HEK293T (cell line): ENCODE results near the gene SLX4IP.

ENCODE experiments used
- CTCF ChIA-PET: fragments of 350-600 bp; formaldehyde crosslinking; extraction: SDS; loops from one replicate; lab custom pipeline; 2021; ENCODE audit warnings: antibody characterized with exemption, inconsistent platforms; lab: Yijun Ruan, JAX
- POLR2A ChIA-PET: fragments of 350-600 bp; formaldehyde crosslinking; extraction: SDS; loops from one replicate; lab custom pipeline; 2020; ENCODE audit warnings: antibody characterized with exemption, inconsistent platforms; lab: Yijun Ruan, JAX
- DNase-seq: peaks from one replicate; pipeline ENCODE4 v3.0.0; 2012; ENCODE audit warnings: mixed read lengths; ENCODE audit errors: extremely low spot score
- ARNT ChIP-seq: fragments of 450-650 bp; IDR thresholded peaks from 2 replicates; pipeline ENCODE4 v1.6.1; 2017; ENCODE audit warnings: mild to moderate bottlenecking
- BHLHE40 ChIP-seq: fragments of 450-650 bp; IDR thresholded peaks from 2 replicates; pipeline ENCODE4 v1.6.1; 2016; ENCODE audit warnings: mild to moderate bottlenecking, moderate library complexity, borderline replicate concordance
- CTBP1 ChIP-seq: fragments of 450-650 bp; IDR thresholded peaks from 2 replicates; pipeline ENCODE4 v1.6.1; 2016; ENCODE audit warnings: borderline replicate concordance
- ELF4 ChIP-seq: fragments of 450-650 bp; IDR thresholded peaks from 2 replicates; pipeline ENCODE4 v1.6.1; 2017; ENCODE audit warnings: antibody characterized with exemption
- FOXA1 ChIP-seq: fragments of 450-650 bp; IDR thresholded peaks from 2 replicates; pipeline ENCODE4 v1.6.1; 2016; ENCODE audit warnings: mild to moderate bottlenecking
- FOXK2 ChIP-seq: fragments of 450-650 bp; IDR thresholded peaks from 2 replicates; pipeline ENCODE4 v1.6.1; 2016; ENCODE audit warnings: mild to moderate bottlenecking
- FOXM1 ChIP-seq: fragments of 450-650 bp; IDR thresholded peaks from 2 replicates; pipeline ENCODE4 v1.6.1; 2017; ENCODE audit warnings: mild to moderate bottlenecking, borderline replicate concordance
- HDGF ChIP-seq: fragments of 450-650 bp; IDR thresholded peaks from 2 replicates; pipeline ENCODE4 v1.6.1; 2017; ENCODE audit warnings: antibody characterized with exemption, borderline replicate concordance
- L3MBTL2 ChIP-seq: fragments of 450-650 bp; conservative IDR thresholded peaks from 2 replicates; pipeline ENCODE4 v1.6.1; 2016; ENCODE audit warnings: mild to moderate bottlenecking
- LEF1 ChIP-seq: fragments of 450-650 bp; IDR thresholded peaks from 2 replicates; pipeline ENCODE4 v1.6.1; 2017; ENCODE audit warnings: mild to moderate bottlenecking, borderline replicate concordance
- NFRKB ChIP-seq: fragments of 450-650 bp; IDR thresholded peaks from 2 replicates; pipeline ENCODE4 v1.6.1; 2016; ENCODE audit warnings: mild to moderate bottlenecking, moderate library complexity
- SP1 ChIP-seq: fragments of 450-650 bp; IDR thresholded peaks from 2 replicates; pipeline ENCODE4 v1.6.1; 2017
- SUZ12 ChIP-seq: fragments of 450-650 bp; IDR thresholded peaks from 2 replicates; pipeline ENCODE4 v1.6.1; 2016; ENCODE audit warnings: mild to moderate bottlenecking
- TARDBP ChIP-seq: fragments of 450-650 bp; IDR thresholded peaks from 2 replicates; pipeline ENCODE4 v1.6.1; 2016
- ZNF384 ChIP-seq: fragments of 450-650 bp; IDR thresholded peaks from 2 replicates; pipeline ENCODE4 v1.6.1; 2016
- TF ChIP-seq, protein P1 (sequence below): fragments of 450-650 bp; IDR thresholded peaks from 2 replicates; pipeline ENCODE4 v1.6.1; 2016

The SLX4IP gene

DNA sequence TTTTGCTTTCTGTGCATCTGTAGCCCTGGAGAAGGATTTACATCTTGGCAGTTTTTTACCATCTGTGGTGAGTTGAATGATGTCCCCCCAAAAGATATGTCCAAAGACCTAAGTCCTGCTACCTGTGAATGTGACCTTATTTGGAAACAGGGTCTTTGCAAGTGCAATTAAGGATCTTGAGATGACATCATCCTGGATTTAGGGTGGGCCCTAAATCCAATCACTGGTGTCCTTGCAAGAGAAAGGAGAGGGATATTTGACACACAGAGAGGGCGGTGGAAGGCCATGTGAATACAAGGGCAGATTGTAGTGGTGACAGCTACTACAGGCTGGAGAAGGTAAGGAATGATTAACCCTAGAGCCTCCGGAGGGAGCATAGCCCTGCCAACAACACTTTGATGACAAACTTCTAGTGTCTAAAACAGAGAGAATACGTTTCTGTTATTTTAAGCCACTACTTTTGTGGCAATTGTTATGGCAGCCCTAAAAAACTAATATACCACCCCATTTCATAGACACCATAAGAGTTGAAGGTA lies 36.2 kb upstream of the SLX4IP start:
- ChIA-PET CTCF (no interaction called here), POLR2A (no interaction called here)
- TF ChIP-seq HDGF (no peak), TARDBP (no peak), SUZ12 (no peak), LEF1 (no peak), FOXM1 (no peak), SP1 (no peak), ZNF384 (no peak), L3MBTL2 (no peak), NFRKB (no peak), CTBP1 (no peak), ARNT (no peak), ELF4 (no peak)
- TF ChIP-seq, protein P1, sequence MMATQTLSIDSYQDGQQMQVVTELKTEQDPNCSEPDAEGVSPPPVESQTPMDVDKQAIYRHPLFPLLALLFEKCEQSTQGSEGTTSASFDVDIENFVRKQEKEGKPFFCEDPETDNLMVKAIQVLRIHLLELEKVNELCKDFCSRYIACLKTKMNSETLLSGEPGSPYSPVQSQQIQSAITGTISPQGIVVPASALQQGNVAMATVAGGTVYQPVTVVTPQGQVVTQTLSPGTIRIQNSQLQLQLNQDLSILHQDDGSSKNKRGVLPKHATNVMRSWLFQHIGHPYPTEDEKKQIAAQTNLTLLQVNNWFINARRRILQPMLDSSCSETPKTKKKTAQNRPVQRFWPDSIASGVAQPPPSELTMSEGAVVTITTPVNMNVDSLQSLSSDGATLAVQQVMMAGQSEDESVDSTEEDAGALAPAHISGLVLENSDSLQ, result no peak
- no peak for DNase-seq

- no peak for DNase-seq
- CTCF ChIA-PET, result no interaction called here
- POLR2A ChIA-PET, result no interaction called here
- TF ChIP-seq ELF4 (no peak), FOXA1 (no peak), L3MBTL2 (no peak), TARDBP (no peak), NFRKB (no peak)
These were observed 32.0 kb upstream of the SLX4IP start for GRCh38 chr20:10402938-10403608.

DNA sequence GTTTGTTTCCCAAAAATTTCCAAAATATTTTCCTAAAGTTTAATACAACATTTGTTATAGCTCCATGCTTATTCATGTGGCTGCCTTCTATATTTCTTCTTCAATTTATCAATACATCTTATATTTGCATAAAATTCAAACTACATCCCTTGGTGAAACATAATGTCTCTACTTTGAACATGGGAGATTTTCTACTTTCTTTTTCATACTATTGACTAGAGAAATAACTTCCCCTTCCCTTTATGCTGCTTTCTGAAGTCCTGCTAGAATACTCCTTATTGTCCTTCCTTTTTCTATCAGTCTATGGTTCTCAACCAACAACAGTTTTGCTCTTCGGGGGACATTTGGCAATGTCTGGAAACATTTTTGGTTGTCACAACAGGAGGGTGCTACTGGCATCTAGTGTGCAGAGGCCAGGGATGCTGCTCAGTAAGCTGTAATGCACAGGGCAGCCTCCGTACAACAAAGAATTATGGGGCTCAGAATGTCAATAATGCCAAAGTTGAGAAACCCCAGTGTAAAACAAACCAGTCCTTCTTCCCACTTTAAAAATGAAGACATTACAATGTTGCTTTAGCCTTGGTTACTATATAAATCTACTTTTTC lies 31.0 kb upstream of the SLX4IP start:
- ChIA-PET POLR2A (no interaction called here), CTCF (no interaction called here)

GRCh38 chr20:10404959-10405530 lies 30.1 kb upstream of the SLX4IP start:
- ChIA-PET POLR2A (no interaction called here), CTCF (no interaction called here)
- DNase-seq, result no peak
- TF ChIP-seq SP1 (no peak), L3MBTL2 (no peak), CTBP1 (no peak), FOXM1 (no peak), HDGF (no peak), LEF1 (no peak), FOXK2 (no peak), NFRKB (no peak), ARNT (no peak), SUZ12 (no peak), ELF4 (no peak), ZNF384 (no peak), BHLHE40 (no peak), FOXA1 (no peak), TARDBP (no peak)
- TF ChIP-seq, protein P1, result no peak

More for the DNA sequence above, 31.0 kb upstream of the SLX4IP start:
- TF ChIP-seq BHLHE40, result no peak
- TF ChIP-seq FOXM1, result no peak
- no peak for TF ChIP-seq ARNT
- TF ChIP-seq CTBP1, result no peak
- no peak for TF ChIP-seq NFRKB
- no peak for DNase-seq

DNA sequence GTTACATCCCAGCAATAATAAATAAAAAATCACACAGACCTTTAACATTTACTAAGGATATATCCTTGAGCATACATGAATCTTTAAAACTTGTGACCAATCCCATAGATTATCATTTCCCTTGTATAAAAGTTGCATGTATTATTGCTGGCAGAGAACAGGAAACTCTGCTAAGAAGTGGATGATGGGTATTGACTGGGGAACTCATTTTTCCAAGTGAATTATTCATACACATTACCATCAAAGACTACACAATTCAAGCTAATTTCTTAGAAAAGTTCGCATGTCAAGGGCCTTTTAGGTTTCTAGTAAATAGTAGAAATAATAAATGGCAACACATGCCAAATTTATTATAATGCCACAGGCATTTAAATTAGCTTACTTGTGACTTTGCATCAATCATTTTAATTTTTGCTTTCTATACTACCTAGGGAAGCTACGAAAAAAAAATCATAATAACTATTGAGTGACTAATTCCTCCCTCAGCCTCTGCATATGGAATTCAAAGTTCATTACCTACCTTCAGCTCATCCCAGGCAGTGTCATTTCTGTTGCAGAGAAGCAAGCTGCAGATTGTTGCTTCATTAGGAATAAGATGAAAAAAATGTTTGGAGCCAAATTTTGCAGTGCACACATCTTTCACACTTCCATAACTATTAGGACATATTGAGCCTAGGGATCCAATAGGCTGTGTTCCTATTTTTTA lies 26.8 kb upstream of the SLX4IP start:
- POLR2A ChIA-PET, result interaction anchor here (1.1 kb wide), 1 partner anchor 25 kb away, joined by 3 read pairs; no protein-coding TSS in a partner anchor
- no peak for DNase-seq
- TF ChIP-seq FOXA1, result no peak
- no peak for TF ChIP-seq L3MBTL2
- TF ChIP-seq CTBP1, result no peak
- no peak for TF ChIP-seq NFRKB
- no peak for TF ChIP-seq LEF1
- TF ChIP-seq, protein P1, result no peak
- TF ChIP-seq SP1, result no peak
- TF ChIP-seq ZNF384, result no peak
- TF ChIP-seq ELF4, result no peak
- CTCF ChIA-PET, result no interaction called here

- ChIA-PET POLR2A (no interaction called here), CTCF (interaction anchor here (0.7 kb wide), 1 partner anchor 96 kb away, joined by 3 read pairs; no protein-coding TSS in a partner anchor)
These were observed 23.4 kb upstream of the SLX4IP start for GRCh38 chr20:10411673-10412072.

More at GRCh38 chr20:10411673-10412072, 23.4 kb upstream of the SLX4IP start:
- no peak for DNase-seq
- no peak for TF ChIP-seq ARNT
- no peak for TF ChIP-seq HDGF
- no peak for TF ChIP-seq TARDBP
- TF ChIP-seq FOXK2, result no peak
- TF ChIP-seq CTBP1, result no peak
- no peak for TF ChIP-seq SP1
